ENCODE results near the gene OR2A5.

DNA sequence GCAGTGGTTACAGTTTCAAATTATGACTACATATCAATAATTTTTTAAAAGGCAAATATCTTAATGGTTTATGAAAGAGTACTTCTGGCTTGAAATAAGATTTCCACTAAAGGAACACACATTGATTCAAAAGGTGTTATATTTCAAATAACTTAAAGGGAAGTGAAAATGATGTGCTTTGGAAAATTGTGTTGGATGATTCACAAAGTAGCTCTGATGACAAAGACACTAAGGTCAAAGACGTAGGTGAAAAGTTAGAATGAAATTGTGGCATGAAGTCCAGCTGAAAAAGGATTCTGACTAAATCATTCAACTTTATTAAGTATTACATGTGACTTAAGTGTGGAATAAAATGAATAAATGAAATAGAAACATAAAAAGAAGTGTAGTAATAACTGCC, 20.8 kb upstream of the OR2A5 start:
- TF ChIP-seq CTCF (IDR thresholded peaks at IDR 0.05; ENCODE audit: insufficient read depth, low read length, poor library complexity, severe bottlenecking) (no peak), EZH2phosphoT487 (conservative IDR thresholded peaks at IDR 0.05; ENCODE audit: low read length) (no peak)
